ENCODE results near the gene TNNT3.

DNA sequence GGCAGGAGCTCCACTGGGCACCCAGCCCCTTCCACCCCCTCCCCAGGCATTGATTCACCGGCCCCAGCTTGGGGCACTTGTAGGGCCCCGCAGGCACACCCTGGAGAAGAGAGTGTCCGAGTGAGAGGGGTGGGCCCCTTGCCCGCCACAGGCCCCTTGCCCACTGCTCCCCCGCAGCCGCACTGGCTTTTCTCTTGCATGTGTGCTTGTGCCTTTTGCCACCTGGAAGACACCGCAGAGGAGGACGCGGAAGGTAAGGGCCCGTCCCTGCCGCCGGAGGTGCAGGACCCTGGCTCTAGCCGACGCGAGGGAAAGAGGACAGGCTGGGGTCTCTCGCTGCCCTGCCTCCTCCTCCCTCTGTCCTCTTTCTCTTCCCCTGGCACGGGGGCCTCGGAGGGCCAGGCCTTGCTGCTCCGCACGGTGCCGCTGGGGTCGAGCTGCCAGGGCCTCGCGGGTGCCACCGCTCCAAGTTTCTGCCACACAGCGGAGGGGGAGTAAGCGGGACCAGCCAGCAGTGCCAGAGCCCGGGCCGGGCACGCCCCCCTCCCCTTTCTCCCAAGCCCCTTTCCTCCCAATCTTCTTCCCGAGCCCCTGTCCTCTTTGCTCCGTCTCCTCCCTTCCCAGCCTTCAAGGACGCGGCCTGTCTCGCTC is 9.5 kb downstream of the TNNT3 start:
- TF ChIP-seq CTCF (IDR thresholded peaks at IDR 0.05) (no peak), POLR2A (IDR thresholded peaks at IDR 0.05) (no peak)
